Measurements from ENCODE around the gene DACT3.

The DACT3 gene

GRCh38 chr19:46610413-46610775 lies 50.6 kb downstream of the DACT3 start:
- DNase-seq, result no peak

GRCh38 chr19:46609511-46610412 lies 51.2 kb downstream of the DACT3 start:
- DNase-seq, result no peak

GRCh38 chr19:46608581-46609345 lies 52.2 kb downstream of the DACT3 start:
- no peak for DNase-seq

GRCh38 chr19:46608178-46608577 lies 52.8 kb downstream of the DACT3 start:
- DNase-seq, result no peak

- DNase-seq, result no peak
Observed at GRCh38 chr19:46607448-46607841, 53.5 kb downstream of the DACT3 start.

- DNase-seq, result no peak
Observed at GRCh38 chr19:46606681-46607447, 54.1 kb downstream of the DACT3 start.

GRCh38 chr19:46606019-46606418 lies 55.0 kb downstream of the DACT3 start:
- DNase-seq, result no peak

- no peak for DNase-seq
Observed at GRCh38 chr19:46605356-46605821, 55.6 kb downstream of the DACT3 start.

GRCh38 chr19:46604781-46605355 lies 56.1 kb downstream of the DACT3 start:
- no peak for DNase-seq

GRCh38 chr19:46603752-46604231 lies 57.2 kb downstream of the DACT3 start:
- no peak for DNase-seq

- DNase-seq, result no peak
Observed at GRCh38 chr19:46603195-46603637, 57.8 kb downstream of the DACT3 start.

GRCh38 chr19:46602392-46603194 lies 58.4 kb downstream of the DACT3 start:
- DNase-seq, result no peak

- DNase-seq, result no peak
Observed at GRCh38 chr19:46601318-46602224, 59.4 kb downstream of the DACT3 start, which contains the start of gene CALM3. Gene CALM3 (plus strand): TSS chr19:46601330. CDS start chr19:46601435, 105 bp downstream.

- peak; percentile 96 for DNase-seq
Observed at GRCh38 chr19:46600384-46601317, 60.3 kb downstream of the DACT3 start.

- DNase-seq, result no peak
Observed at GRCh38 chr19:46599716-46600373, 61.1 kb downstream of the DACT3 start.

GRCh38 chr19:46598372-46598917 lies 62.5 kb downstream of the DACT3 start:
- no peak for DNase-seq
